MCF 10A (cell line): ENCODE measurements around the gene EP300. TPM values are rescaled to one million over a fixed set of nuclear protein-coding genes. Genes with fewer than 3 reads are reported as not detected.
"Not testable (repeated sequence)": the region's sequence is repeated elsewhere in the genome, so short reads cannot be mapped to it uniquely, and the experiment has no call there.

Source experiments
- BruUV-seq: library from RNA; stranded (reverse); fragments of 400-500 nt; replicated peaks from 2 replicates; lab custom pipeline; 2021; lab: Mats Ljungman, UMichigan
- CTCF ChIA-PET: fragments of 300-600 bp; sonication (Branson Sonifier 250); formaldehyde crosslinking; extraction: SDS; loops from one replicate; lab custom pipeline; 2021; ENCODE audit warnings: antibody characterized with exemption, inconsistent platforms; lab: Yijun Ruan, JAX
- POLR2A ChIA-PET: fragments of 300-600, 350-650 bp; sonication (Branson Sonifier 250); formaldehyde crosslinking; extraction: SDS; loops from one replicate; lab custom pipeline; 2020; ENCODE audit warnings: antibody characterized with exemption, inconsistent platforms; lab: Yijun Ruan, JAX
- DNase-seq: peaks from one replicate; pipeline ENCODE4 v3.0.0-alpha.2; 2018; ENCODE audit not compliant: unreplicated experiment
- H3K27ac Mint-ChIP-seq: one replicate; pipeline ENCODE4 v1.8.0; 2022; ENCODE audit warnings: mild to moderate bottlenecking, low read depth, mixed read lengths; ENCODE audit not compliant: unreplicated experiment
- H3K27me3 Mint-ChIP-seq: one replicate; pipeline ENCODE4 v1.8.0; 2022; ENCODE audit warnings: mixed read lengths; ENCODE audit not compliant: insufficient read depth, unreplicated experiment
- H3K36me3 Mint-ChIP-seq: one replicate; pipeline ENCODE4 v1.8.0; 2022; ENCODE audit warnings: mild to moderate bottlenecking, moderate library complexity, mixed read lengths; ENCODE audit not compliant: insufficient read depth, unreplicated experiment
- H3K4me1 Mint-ChIP-seq: one replicate; pipeline ENCODE4 v1.8.0; 2022; ENCODE audit warnings: mixed read lengths; ENCODE audit not compliant: insufficient read depth, unreplicated experiment
- H3K4me3 Mint-ChIP-seq: one replicate; pipeline ENCODE4 v1.8.0; 2022; ENCODE audit warnings: mild to moderate bottlenecking, moderate library complexity, mixed read lengths; ENCODE audit not compliant: unreplicated experiment
- H3K9me3 Mint-ChIP-seq: one replicate; pipeline ENCODE4 v1.8.0; 2022; ENCODE audit warnings: mixed read lengths; ENCODE audit not compliant: unreplicated experiment
- CTCF ChIP-seq: fragments of 200-600 bp; IDR thresholded peaks from one replicate; pipeline ENCODE4 v1.8.0; 2022; ENCODE audit warnings: antibody characterized with exemption, mild to moderate bottlenecking; ENCODE audit not compliant: unreplicated experiment
- intact Hi-C: fragments of 100-400 bp; cut with micrococcal nuclease; formaldehyde crosslinking; loops from 2 replicates; pipeline ENCODE4 v1.14.1; 2022
- total RNA-seq: library from RNA; stranded (reverse); gene quantifications from 2 replicates; pipeline ENCODE4 v1.2.3, GENCODE V29; 2022

EP300 gene
- total RNA-seq, 1 experiment from 2014 or later: 53.3 TPM

GRCh38 chr22:41057076-41057475 lies 35.3 kb upstream of the EP300 start:
- no peak overlapping the region for H3K27ac Mint-ChIP-seq

GRCh38 chr22:41062146-41062545 lies 30.2 kb upstream of the EP300 start:
- no TSS peak for BruUV-seq
- H3K27me3 Mint-ChIP-seq: no peaks in the 10 kb centered on the region
- no peak overlapping the region for H3K4me3 Mint-ChIP-seq
- no peaks in the 10 kb centered on the region for H3K36me3 Mint-ChIP-seq
- H3K9me3 Mint-ChIP-seq: no peaks in the 10 kb centered on the region
- no peak for DNase-seq
- H3K4me1 Mint-ChIP-seq: no peaks in the 10 kb centered on the region
- no peak for TF ChIP-seq CTCF
- intact Hi-C loops: no loop called here
- ChIA-PET CTCF (no interaction called here), POLR2A (no interaction called here)
- H3K27ac Mint-ChIP-seq: no peak overlapping the region

More at GRCh38 chr22:41057076-41057475, 35.3 kb upstream of the EP300 start:
- BruUV-seq: no TSS peak
- H3K9me3 Mint-ChIP-seq: no peaks in the 10 kb centered on the region
- ChIA-PET POLR2A (interaction anchor here (1.1 kb wide), 1 partner anchor 33 kb away, joined by 3 read pairs; no protein-coding TSS in a partner anchor), CTCF (interaction anchor here (0.6 kb wide), 1 partner anchor 19 kb away, joined by 3 read pairs; no protein-coding TSS in a partner anchor)
- DNase-seq: no peak
- H3K36me3 Mint-ChIP-seq: no peaks in the 10 kb centered on the region
- H3K4me1 Mint-ChIP-seq: no peaks in the 10 kb centered on the region
- intact Hi-C loops: no loop called here
- TF ChIP-seq CTCF: no peak
- H3K4me3 Mint-ChIP-seq: no peak overlapping the region
- no peaks in the 10 kb centered on the region for H3K27me3 Mint-ChIP-seq

- H3K4me3 Mint-ChIP-seq, CTCF ChIA-PET, H3K9me3 Mint-ChIP-seq, BruUV-seq, POLR2A ChIA-PET, intact Hi-C loops, H3K4me1 Mint-ChIP-seq, H3K27me3 Mint-ChIP-seq, DNase-seq, H3K27ac Mint-ChIP-seq, H3K36me3 Mint-ChIP-seq: not testable (repeated sequence)
Measured at GRCh38 chr22:41064326-41064725, 28.1 kb upstream of the EP300 start.

GRCh38 chr22:41066341-41066740 lies 26.1 kb upstream of the EP300 start:
- intact Hi-C loops, POLR2A ChIA-PET, H3K4me3 Mint-ChIP-seq, DNase-seq, H3K36me3 Mint-ChIP-seq, H3K4me1 Mint-ChIP-seq, H3K27me3 Mint-ChIP-seq, H3K27ac Mint-ChIP-seq, BruUV-seq, H3K9me3 Mint-ChIP-seq: not testable (repeated sequence)
- CTCF ChIA-PET: interaction anchor here (0.7 kb wide), 1 partner anchor 144 kb away, joined by 3 read pairs; no protein-coding TSS in a partner anchor

- H3K36me3 Mint-ChIP-seq, H3K27me3 Mint-ChIP-seq, BruUV-seq, intact Hi-C loops, DNase-seq, H3K4me3 Mint-ChIP-seq, H3K9me3 Mint-ChIP-seq, H3K4me1 Mint-ChIP-seq, POLR2A ChIA-PET: not testable (repeated sequence)
- CTCF ChIA-PET: interaction anchor here (0.7 to 1.0 kb wide), 3 partner anchors 142 to 995 kb away, joined by 3 to 5 read pairs (median 3); no protein-coding TSS in a partner anchor
- H3K27ac Mint-ChIP-seq: peak overlapping the region; percentile 44
Measured at GRCh38 chr22:41067968-41068367, 24.4 kb upstream of the EP300 start.
